ENCODE measurements around the gene CMSS1.

CMSS1 gene

DNA sequence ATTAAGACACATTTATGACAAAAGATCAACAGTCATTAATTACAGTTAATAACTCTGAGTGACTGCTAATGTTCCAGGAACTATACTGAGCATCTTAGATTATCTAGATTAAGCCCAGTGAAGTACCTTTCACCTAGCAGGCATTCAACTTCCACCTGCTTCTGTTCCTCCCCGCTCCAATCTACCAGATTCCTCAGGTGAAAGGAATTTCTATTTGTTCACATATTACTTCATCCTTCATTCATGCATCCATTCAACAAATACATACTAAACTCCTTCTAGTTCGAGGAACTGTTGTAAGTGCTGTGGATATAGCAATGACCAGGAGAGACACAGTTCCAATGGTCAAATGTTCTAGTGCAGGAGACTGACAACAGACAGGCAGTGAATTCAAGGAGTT is 157.3 kb downstream of the CMSS1 start:
- no peak overlapping the region for H3K9ac ChIP-seq (ENCODE audit: low read depth, low read length)
- no peaks in the 10 kb centered on the region for H3K36me3 ChIP-seq (ENCODE audit: insufficient read depth, low read length)
- no peaks in the 10 kb centered on the region for H3K4me1 ChIP-seq (ENCODE audit: insufficient read depth, low read length)
- H3K9me3 ChIP-seq (ENCODE audit: control insufficient read depth, insufficient read depth, low read length), result no peaks in the 10 kb centered on the region

DNA sequence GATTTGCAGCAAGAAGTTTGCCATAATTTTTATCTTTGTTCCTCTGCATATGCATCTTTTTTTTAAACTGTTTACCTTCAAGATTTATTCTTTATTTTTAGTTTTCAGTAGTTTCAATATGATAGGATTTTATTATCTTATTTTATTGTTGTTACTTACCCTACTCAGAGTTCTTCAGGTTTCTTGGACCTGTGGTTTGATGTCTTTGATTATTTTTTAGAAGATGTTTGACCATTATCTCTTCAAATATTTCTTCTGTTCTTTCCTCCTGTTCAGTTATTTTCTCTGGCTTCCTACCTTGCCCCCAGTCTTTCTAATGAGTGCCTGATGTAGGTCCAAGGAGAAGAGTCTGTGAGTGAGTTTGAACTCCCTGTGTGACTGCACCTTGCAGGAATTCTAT is 158.9 kb downstream of the CMSS1 start:
- H3K9me3 ChIP-seq (ENCODE audit: control insufficient read depth, insufficient read depth, low read length), result no peaks in the 10 kb centered on the region
- no peaks in the 10 kb centered on the region for H3K4me1 ChIP-seq (ENCODE audit: insufficient read depth, low read length)
- no peaks in the 10 kb centered on the region for H3K36me3 ChIP-seq (ENCODE audit: insufficient read depth, low read length)
- H3K9ac ChIP-seq (ENCODE audit: low read depth, low read length), result no peak overlapping the region

DNA sequence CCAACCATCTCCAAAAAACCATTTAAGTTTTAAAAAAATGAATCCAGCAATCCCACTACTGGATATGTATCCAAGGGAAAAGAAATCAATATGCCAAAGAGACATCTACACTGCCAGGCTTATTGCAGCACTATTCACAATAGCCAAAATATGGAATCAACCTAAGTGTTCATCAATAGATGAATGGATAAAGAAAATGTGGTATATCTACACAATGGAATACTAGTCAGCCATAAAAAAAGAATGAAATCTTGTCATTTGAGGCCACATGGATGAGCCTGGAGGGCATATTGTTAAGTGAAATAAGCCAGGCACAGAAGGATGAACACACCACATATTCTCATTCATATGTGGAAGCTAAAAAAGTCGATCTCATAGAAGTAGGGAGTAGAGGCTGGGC is 160.6 kb downstream of the CMSS1 start:
- Histone ChIP-seq H3K9ac (ENCODE audit: low read depth, low read length) (no peak overlapping the region), H3K4me1 (ENCODE audit: insufficient read depth, low read length) (no peaks in the 10 kb centered on the region), H3K36me3 (ENCODE audit: insufficient read depth, low read length) (no peaks in the 10 kb centered on the region), H3K9me3 (ENCODE audit: control insufficient read depth, insufficient read depth, low read length) (no peaks in the 10 kb centered on the region)

DNA sequence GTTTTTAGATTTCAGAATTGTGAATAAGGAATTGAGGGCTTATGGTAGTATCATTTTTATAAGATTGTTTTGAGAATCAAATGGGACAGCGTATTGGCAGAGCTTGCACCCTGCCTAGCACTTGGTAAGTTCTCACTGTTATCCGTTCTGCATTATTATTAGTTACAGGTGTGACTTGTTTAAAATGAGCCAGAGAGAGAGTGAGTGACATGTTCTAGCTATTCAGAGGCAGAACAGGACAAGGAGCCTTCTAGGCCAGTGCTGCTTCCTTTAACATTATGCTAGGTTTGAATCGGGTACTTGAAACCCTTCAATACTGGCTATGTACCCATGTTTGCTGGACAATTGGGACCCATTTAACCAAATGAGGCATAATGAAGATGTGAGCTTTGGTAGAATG is 162.9 kb downstream of the CMSS1 start:
- H3K36me3 ChIP-seq (ENCODE audit: insufficient read depth, low read length), result no peaks in the 10 kb centered on the region
- H3K9ac ChIP-seq (ENCODE audit: low read depth, low read length), result no peak overlapping the region
- no peaks in the 10 kb centered on the region for H3K9me3 ChIP-seq (ENCODE audit: control insufficient read depth, insufficient read depth, low read length)
- no peaks in the 10 kb centered on the region for H3K4me1 ChIP-seq (ENCODE audit: insufficient read depth, low read length)

- no peaks in the 10 kb centered on the region for H3K4me1 ChIP-seq (ENCODE audit: insufficient read depth, low read length)
- H3K36me3 ChIP-seq (ENCODE audit: insufficient read depth, low read length), result no peaks in the 10 kb centered on the region
- no peaks in the 10 kb centered on the region for H3K9me3 ChIP-seq (ENCODE audit: control insufficient read depth, insufficient read depth, low read length)
- no peak overlapping the region for H3K9ac ChIP-seq (ENCODE audit: low read depth, low read length)
Observed at GRCh38 chr3:99981138-99981537, 163.5 kb downstream of the CMSS1 start.

DNA sequence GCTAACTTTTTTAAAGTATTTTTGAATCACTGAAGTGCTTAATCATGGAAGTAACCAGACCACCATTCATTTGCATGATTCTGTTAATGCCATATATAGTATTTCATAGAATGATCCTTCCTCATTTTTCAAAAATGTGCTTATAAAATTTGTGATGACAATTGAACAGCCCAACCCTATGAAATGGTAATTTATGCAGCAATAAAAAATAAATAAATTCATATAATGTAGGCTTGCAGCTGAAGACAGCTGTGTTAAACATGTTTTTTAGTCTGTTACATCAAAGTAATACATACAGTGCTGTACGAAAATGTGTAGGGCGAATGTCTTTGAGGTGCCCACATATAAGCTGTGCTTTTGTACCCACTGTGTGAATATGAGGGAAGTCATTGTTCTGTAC is 165.0 kb downstream of the CMSS1 start:
- Histone ChIP-seq H3K9ac (ENCODE audit: low read depth, low read length) (no peak overlapping the region), H3K36me3 (ENCODE audit: insufficient read depth, low read length) (no peaks in the 10 kb centered on the region), H3K9me3 (ENCODE audit: control insufficient read depth, insufficient read depth, low read length) (no peaks in the 10 kb centered on the region), H3K4me1 (ENCODE audit: insufficient read depth, low read length) (peaks cover under 1% of the 10 kb centered on the region; the same call in 1 of the 2 replicates)

- Histone ChIP-seq H3K9me3 (ENCODE audit: control insufficient read depth, insufficient read depth, low read length) (no peaks in the 10 kb centered on the region), H3K9ac (ENCODE audit: low read depth, low read length) (no peak overlapping the region), H3K36me3 (ENCODE audit: insufficient read depth, low read length) (no peaks in the 10 kb centered on the region), H3K4me1 (ENCODE audit: insufficient read depth, low read length) (peaks cover 10% of the 10 kb centered on the region; the same call in 1 of the 2 replicates)
Observed at GRCh38 chr3:99984139-99984538, 166.5 kb downstream of the CMSS1 start.

DNA sequence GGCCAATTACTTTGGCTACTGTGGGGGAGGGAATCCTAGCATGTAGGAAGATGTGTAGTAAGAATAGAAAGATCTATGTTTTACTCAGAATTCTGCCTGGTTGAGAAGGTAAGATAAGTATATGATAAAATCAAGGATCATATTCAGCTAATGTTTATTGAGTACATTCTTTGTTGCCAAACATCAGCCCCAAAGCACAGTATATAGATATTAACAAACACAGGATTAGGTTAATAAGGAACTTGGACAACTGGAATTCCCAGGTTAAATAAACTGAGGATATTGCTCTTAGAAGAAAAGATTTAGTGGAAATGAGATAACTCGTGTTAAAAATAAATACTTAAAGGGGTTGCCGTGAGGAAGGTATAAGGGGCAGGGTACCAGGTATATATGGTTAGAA is 167.0 kb downstream of the CMSS1 start:
- Histone ChIP-seq H3K36me3 (ENCODE audit: insufficient read depth, low read length) (no peaks in the 10 kb centered on the region), H3K9ac (ENCODE audit: low read depth, low read length) (no peak overlapping the region), H3K9me3 (ENCODE audit: control insufficient read depth, insufficient read depth, low read length) (no peaks in the 10 kb centered on the region), H3K4me1 (ENCODE audit: insufficient read depth, low read length) (peaks cover 12% of the 10 kb centered on the region; the same call in 1 of the 2 replicates)

DNA sequence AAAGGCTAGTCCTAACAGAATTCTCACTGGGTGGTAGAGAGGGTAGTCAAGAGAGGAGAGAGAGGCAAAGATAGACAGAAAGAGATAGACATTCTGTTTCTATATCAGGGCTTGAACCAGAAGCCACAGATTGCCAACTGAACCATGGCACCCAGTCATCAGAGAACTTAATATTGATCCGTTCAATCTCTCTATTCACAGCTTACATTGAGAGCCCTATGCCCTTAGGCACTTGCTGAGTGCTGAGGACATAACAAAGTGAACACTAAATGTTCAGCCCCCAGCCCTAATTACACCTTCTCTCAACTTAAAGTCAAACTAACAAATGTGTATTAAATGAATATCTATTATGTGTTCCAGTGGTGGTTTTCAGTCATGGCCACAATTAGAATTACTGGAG is 172.5 kb downstream of the CMSS1 start:
- peaks cover 12% of the 10 kb centered on the region; the same call in 1 of the 2 replicates for H3K4me1 ChIP-seq (ENCODE audit: insufficient read depth, low read length)
- no peak overlapping the region for H3K9ac ChIP-seq (ENCODE audit: low read depth, low read length)
- H3K36me3 ChIP-seq (ENCODE audit: insufficient read depth, low read length), result no peaks in the 10 kb centered on the region
- H3K9me3 ChIP-seq (ENCODE audit: control insufficient read depth, insufficient read depth, low read length), result peaks cover 6% of the 10 kb centered on the region

- Histone ChIP-seq H3K36me3 (ENCODE audit: insufficient read depth, low read length) (no peaks in the 10 kb centered on the region), H3K9ac (ENCODE audit: low read depth, low read length) (no peak overlapping the region), H3K9me3 (ENCODE audit: control insufficient read depth, insufficient read depth, low read length) (peaks cover 9% of the 10 kb centered on the region), H3K4me1 (ENCODE audit: insufficient read depth, low read length) (no peaks in the 10 kb centered on the region)
Observed at GRCh38 chr3:99997293-99997692, 179.6 kb downstream of the CMSS1 start.

- H3K9ac ChIP-seq (ENCODE audit: low read depth, low read length), result no peak overlapping the region
- peaks cover 2% of the 10 kb centered on the region; the same call in 1 of the 2 replicates for H3K9me3 ChIP-seq (ENCODE audit: control insufficient read depth, insufficient read depth, low read length)
- H3K36me3 ChIP-seq (ENCODE audit: insufficient read depth, low read length), result no peaks in the 10 kb centered on the region
- no peaks in the 10 kb centered on the region for H3K4me1 ChIP-seq (ENCODE audit: insufficient read depth, low read length)
Observed at GRCh38 chr3:99999536-99999935, 181.9 kb downstream of the CMSS1 start.

- peaks cover 13% of the 10 kb centered on the region for H3K4me1 ChIP-seq (ENCODE audit: insufficient read depth, low read length)
- H3K36me3 ChIP-seq (ENCODE audit: insufficient read depth, low read length), result no peaks in the 10 kb centered on the region
- H3K9ac ChIP-seq (ENCODE audit: low read depth, low read length), result no peak overlapping the region
- H3K9me3 ChIP-seq (ENCODE audit: control insufficient read depth, insufficient read depth, low read length), result no peaks in the 10 kb centered on the region
Observed at GRCh38 chr3:100001083-100001482, 183.4 kb downstream of the CMSS1 start.

DNA sequence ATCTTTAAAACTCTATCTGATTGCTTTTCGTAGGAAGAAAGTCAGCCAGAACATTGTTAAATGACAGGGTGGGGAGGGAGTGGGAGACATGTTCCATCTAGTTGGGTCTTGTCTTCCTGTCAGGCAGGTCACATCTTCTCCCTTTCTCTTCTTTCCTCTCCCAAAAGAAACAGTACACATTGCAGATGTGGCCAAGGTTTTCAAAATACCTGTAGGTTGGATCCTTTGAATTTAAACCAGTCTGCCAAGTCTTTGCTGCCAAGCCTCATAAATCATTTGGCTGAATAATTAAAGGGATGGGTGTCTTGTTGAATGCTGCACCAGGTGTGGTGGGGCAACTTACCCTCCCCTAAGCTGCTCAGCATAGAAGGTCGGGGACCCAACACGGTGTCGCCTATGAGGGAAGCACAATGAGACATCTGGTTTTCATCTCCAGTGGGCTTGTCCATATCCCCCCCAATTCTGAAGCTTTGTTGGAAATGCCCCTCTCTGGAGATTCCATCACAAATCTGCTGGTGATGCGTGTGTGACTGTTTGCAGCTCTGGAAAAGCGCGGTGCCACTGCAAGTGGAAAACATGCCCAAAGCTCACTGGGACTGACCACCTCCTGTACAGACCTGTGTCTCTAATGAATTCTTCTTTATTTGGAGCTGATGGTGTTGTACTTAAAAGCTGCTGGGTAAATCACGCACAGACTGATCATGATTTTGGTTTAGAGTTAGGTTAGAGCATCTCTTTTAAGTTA is 184.0 kb downstream of the CMSS1 start:
- no peak overlapping the region for H3K9ac ChIP-seq (ENCODE audit: low read depth, low read length)

GRCh38 chr3:100002599-100003350 is 185.1 kb downstream of the CMSS1 start:
- Histone ChIP-seq H3K9me3 (ENCODE audit: control insufficient read depth, insufficient read depth, low read length) (no peaks in the 10 kb centered on the region), H3K9ac (ENCODE audit: low read depth, low read length) (no peak overlapping the region), H3K36me3 (ENCODE audit: insufficient read depth, low read length) (no peaks in the 10 kb centered on the region), H3K4me1 (ENCODE audit: insufficient read depth, low read length) (peaks cover 19% of the 10 kb centered on the region)

More for the DNA sequence above, 184.0 kb downstream of the CMSS1 start:
- H3K9me3 ChIP-seq (ENCODE audit: control insufficient read depth, insufficient read depth, low read length), result no peaks in the 10 kb centered on the region
- no peaks in the 10 kb centered on the region for H3K36me3 ChIP-seq (ENCODE audit: insufficient read depth, low read length)
- peaks cover 19% of the 10 kb centered on the region for H3K4me1 ChIP-seq (ENCODE audit: insufficient read depth, low read length)

Data from ES-I3 (cell line).